GM18508 (cell line): ENCODE data around the gene MRPS27.

Experiments
- ATAC-seq: cut with Tn5 transposase; IDR thresholded peaks from one replicate; pipeline ENCODE4 v1.9.1; 2021; ENCODE audit warnings: moderate number of reproducible peaks; ENCODE audit not compliant: insufficient read depth, unreplicated experiment

MRPS27 gene

DNA sequence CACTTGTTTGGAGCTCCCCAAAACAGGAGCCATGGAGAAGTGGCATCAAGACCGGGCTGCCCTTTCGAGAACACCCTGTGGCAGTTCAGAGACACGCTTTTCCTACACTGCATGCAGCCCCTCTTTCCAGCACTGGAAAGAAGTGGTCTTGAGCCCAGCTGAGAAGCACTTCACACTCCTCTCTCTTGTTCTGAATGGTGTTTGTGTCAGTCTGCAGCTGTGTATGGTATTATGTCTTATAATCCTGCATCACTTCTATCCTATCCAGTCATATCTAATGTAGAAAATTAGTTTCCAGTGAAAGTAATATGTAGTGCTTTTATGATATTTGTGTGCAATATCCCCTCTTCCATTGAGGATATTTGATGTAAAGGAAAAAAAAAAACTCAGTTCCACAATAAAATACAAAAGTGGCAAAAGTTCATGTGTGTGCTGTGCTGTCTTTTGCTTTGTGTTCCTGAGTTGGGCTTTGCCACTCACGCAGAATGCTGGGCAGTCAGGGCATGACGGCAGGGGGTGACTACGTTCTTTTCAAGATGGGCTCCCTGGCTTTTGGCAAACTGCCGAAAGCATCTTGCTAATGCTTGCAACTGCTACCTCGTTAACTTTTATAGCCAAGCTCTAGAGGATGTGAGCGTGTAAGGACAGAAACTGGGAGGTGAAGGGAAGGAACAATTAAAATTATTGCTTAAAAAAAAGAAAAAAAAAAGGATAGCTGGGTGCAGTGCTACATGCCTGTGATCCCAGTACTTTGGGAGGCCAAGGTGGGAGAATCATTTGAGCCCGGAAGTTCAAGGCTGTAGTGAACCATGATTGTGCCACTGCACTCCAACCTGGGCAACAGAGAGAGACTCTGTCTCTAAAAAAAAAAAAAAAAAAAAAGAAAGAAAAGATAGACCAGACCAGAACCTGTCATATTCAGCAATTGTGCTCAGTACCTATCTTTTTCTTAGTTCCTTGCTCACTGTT lies 110.6 kb downstream of the MRPS27 start:
- no peak for ATAC-seq

DNA sequence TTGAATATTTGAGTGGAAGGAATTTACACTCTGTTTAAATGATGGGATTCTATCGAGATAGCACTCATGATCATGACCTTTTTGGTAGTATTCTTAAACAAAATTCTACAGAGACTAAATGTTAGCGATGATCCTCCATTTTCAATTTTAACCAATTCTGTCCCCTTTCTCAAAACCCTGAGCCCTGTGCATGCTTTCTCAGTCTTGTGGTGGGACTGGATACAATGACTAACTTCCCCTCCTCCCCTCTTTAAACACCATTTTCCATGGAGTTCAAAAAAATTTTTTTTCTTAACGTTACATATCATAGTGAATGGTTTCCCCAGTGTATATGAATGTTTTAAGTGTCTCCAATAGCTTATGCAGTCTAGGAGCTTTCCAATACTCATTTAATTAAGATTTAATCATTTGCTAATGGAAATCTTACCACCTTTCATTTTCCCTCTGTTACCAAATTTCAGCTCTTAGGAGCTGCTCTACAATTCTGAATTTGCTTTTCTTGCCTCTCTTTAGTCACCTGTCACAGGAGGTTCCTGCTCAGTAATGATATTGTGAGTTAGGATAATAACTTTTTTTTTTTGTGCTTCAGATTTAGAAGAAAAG lies 111.6 kb downstream of the MRPS27 start:
- no peak for ATAC-seq

DNA sequence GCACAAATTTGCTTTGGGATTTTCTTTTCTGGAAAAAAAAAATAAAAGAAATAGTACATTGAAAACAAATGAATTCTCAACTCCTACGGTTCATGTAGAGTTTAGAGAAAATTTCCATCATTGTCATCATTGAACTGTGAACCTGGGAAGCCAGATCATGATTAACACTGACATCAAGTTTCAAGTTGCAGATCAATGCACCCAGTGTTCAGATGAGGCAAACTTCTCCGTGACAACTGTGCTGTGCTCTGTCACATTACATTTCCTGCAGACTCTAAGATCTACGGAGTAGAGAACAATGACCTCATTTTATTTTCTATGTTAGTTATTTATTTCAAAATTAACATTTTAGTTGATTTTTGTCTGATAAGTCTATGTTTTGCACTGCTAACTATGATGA lies 113.0 kb downstream of the MRPS27 start:
- no peak for ATAC-seq

DNA sequence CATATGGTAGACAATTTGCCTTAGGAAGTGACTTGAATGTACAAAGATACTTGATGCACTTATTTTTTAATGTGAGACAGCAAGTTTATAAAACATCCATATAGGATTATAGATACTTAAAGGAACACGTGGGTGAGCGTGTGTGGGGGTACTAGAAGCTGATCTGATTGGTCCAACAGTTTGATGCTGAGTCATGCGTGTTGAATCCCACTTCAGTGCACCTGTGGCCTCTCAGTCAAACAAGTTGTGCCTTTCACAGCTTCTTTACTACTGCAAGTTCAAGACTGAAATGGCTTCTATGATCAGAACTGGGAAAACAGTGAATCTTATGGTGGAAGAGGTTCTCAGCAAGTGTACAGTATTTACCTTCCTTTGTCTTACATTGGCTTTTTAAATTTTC lies 113.9 kb downstream of the MRPS27 start:
- ATAC-seq, result no peak

DNA sequence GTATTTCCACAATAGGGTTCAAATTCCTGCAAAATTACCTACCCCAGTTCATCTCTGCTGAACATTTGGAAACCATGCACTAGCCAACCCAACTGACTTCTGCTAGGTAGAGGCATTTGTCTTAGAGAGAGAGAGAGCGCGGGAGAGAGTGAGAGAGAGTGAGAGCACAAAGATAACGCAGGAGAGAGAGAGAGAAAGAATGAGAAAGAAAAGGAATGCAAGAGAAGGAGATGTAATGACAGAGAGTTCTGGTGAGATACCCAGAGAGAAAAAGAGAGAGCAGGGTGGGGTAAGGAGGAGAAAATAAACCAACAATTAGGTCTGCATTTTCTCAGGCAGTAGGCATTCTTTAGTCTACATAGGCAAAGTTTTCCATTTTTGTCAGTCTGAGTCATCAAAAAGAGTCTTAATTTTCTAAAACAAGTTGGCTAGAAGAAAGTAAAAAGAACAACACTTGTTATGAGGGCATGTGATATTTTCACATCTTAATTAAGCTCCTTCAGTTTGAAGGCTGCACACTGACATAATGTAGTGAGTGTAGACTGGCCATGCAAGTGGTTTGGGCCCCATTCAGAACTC lies 114.5 kb downstream of the MRPS27 start:
- ATAC-seq, result no peak

DNA sequence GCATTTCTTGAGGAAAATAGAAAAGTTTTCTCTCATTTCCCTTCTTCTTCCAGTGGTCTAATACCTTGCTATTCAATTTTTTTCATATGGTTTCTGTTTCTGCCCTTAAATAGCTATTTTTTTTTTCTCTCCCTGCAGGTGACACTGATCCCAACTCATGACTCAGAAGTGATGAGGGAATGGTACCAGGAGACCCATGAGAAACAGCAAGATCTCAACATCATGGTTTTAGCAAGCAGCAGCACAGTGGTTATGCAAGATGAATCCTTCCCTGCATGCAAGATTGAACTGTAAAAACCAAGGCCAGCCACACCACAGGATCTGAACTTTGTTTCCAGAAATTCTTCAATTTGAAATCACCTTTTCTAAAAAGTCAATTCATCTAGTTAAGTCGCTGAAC lies 115.1 kb downstream of the MRPS27 start:
- no peak for ATAC-seq

DNA sequence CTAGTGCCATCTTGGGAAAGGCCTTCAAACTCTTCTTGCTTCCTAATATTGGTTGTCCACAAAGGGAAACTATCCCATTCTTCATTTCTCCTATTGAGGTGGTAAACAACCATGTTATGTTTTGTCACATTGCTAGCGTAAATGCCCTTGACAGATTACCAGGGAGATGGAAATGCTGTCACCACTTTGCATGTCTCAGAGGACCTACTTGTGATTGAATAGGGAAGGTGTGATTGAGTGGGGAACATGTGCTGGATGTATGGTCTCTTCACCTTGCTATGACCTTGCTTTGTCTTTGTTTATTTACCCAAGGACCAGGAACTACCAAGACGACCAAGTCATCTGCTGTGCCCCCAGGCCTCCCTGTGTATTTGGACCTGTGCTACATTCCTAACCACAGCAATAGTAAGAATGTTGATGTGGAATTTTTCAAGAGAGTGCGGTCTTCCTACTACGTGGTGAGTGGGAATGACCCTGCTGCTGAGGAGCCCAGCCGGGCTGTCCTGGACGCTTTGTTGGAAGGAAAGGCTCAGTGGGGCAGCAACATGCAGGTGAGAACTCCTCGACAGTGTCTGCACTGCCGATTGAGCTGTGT lies 116.7 kb downstream of the MRPS27 start:
- no peak for ATAC-seq

DNA sequence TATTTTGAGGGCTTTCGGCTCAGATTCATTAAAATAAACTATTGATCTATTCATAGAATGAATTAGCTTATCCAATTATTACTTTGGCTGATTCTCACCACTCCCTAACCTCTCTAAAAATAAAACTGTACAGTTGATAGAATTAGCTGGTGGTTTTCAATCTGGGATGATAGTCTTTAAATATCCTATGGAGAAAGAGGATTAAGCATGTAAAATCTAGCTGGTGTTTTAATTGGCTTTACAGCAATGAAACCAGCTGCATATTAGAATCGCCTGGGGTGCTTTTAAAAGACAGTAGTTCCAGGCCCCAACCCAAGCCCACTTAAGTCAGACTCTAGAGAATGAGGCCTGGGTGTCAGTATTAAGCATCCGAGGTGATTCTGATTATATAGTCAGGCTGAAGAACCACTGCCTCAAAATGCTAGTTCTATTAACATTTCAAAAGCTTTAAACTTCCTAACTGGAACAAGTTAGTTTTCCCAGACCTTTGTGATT lies 117.7 kb downstream of the MRPS27 start:
- no peak for ATAC-seq

DNA sequence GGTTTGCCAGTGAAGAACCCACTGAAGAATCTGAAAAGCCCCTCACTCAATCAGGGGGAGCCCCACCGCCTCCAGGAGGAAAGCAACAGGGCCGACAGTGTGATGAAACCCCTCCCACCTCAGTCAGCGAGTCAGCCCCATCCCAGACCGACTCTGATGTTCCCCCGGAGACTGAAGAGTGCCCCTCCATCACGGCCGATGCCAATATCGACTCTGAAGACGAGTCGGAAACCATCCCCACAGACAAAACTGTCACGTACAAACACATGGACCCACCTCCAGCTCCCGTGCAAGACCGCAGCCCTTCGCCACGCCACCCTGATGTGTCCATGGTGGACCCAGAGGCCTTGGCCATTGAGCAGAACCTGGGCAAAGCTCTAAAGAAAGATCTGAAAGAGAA lies 120.4 kb downstream of the MRPS27 start:
- ATAC-seq, result no peak

DNA sequence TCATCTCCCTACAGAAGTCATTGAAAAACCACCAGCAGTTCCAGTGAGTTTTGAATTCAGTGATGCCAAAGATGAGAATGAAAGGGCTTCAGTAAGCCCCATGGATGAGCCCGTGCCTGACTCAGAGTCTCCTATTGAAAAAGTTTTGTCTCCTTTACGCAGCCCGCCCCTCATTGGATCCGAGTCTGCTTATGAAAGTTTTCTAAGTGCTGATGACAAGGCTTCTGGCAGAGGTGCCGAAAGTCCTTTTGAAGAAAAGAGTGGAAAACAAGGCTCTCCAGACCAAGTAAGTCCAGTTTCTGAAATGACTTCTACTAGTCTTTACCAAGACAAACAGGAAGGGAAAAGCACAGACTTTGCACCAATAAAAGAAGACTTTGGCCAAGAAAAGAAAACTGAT lies 122.6 kb downstream of the MRPS27 start:
- no peak for ATAC-seq

DNA sequence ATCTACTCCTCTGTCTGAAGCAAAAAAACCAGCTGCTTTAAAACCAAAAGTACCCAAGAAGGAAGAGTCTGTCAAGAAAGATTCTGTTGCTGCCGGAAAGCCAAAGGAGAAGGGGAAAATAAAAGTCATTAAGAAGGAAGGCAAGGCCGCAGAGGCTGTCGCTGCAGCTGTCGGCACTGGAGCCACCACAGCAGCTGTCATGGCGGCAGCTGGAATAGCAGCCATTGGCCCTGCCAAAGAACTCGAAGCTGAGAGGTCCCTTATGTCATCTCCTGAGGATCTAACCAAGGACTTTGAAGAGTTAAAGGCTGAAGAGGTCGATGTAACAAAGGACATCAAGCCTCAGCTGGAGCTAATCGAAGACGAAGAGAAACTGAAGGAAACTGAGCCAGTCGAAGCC lies 124.5 kb downstream of the MRPS27 start:
- no peak for ATAC-seq

- ATAC-seq, result peak; percentile 84
These were observed 125.2 kb downstream of the MRPS27 start for GRCh38 chr5:72194846-72195245.

DNA sequence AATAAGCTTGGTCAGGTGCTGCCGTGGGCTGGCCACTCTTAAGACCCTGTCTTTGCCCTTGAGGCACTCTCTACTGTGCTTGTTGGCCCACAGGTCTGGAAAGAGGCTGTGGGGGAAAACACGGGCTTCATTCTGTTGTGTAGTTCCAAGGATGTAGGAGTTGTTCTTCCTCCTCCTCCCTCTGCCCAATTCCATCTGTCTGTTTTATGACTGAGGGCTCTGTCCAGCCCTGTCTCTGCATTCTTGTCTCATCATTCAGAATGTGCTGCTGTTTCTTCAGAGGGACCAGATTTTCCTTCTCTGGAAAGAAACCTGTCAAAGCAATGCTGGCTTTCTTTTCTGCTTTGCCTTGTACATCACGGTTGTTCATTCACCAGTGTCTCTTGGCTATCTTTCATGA lies 128.6 kb downstream of the MRPS27 start:
- ATAC-seq, result no peak

DNA sequence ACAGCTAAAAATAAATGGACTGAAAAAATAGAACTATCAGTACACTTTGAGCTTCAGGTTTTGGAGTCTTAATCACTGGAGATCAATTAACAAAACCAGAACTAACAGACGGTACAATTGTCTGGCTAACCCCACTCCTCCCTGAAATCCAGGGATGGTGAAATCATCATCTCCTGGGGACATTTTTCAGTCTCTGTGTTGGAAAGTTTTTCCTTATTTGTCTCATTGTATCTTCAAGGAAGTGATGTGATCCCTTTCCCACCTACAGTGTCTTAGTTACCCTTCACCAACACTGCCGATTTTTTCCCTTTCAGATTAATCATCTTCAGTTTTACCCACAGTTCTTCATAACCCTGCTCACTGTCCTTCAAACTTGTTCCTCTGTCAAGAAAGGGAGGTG lies 130.9 kb downstream of the MRPS27 start:
- ATAC-seq, result no peak

DNA sequence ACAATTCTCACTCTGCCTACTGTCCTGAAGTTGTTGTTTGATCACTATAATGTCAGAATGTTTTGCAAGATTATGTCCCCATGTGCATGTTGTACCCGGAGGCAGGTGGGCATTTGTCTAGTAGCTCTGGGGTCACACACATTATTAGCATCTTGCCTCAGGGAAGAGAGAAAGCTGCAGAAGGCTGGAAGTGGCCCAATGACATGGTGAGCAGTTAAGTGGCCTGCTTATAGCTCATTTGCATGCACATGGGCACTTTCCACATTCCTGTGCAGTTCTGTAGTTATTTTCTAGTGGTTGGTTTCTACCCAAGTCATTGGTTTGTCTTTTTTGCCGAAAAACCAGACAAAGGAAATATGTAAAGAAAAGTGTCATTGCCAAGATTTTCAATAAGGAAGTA lies 131.9 kb downstream of the MRPS27 start:
- ATAC-seq, result no peak

- no peak for ATAC-seq
These were observed 132.5 kb downstream of the MRPS27 start for GRCh38 chr5:72187388-72188075.

GRCh38 chr5:72185496-72186329 lies 134.3 kb downstream of the MRPS27 start:
- ATAC-seq, result no peak

- ATAC-seq, result no peak
These were observed 135.6 kb downstream of the MRPS27 start for GRCh38 chr5:72184408-72184807.

DNA sequence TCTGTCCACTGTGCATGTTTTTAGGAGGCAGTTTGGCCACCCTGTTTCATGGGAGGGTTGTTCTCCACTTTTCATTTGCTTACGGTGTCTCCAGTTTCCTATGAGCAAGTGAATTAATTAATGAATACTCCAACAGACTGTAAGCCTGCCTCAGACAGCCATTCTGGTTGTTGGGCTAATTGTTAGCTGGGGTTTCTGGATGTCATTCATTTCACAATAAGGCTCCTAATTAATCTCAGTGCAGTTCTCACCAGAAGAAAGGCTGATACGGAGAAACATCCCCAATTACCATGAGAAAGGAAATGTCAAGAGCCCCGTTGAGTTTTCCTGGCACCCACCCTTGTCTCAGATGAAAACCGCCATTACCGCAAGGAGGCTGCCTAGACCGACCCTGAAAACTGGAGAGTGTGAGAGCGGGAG lies 136.9 kb downstream of the MRPS27 start:
- ATAC-seq, result no peak
